H1 (cell line): ENCODE data around the gene RBP5. TPM values are rescaled to one million over a fixed set of nuclear protein-coding genes. Genes with fewer than 3 reads are reported as not detected.

Experiments used
- EP300 ChIP-seq, 2 experiments: IDR thresholded peaks; 1 replicate in 1 of 2; 2 replicates in 1 of 2; pipeline ENCODE4 v1.6.1; 2011 to 2012; ENCODE audit warnings: low read depth in 2 of 2, low read length in 2 of 2, mild to moderate bottlenecking in 2 of 2, borderline replicate concordance in 1 of 2, inconsistent platforms in 1 of 2, moderate library complexity in 1 of 2
- HDAC6 ChIP-seq: IDR thresholded peaks from one replicate; pipeline ENCODE4 v1.7.1; 2012; ENCODE audit warnings: low read depth, mild to moderate bottlenecking, inconsistent platforms, low read length, moderate library complexity
- MAX ChIP-seq: IDR thresholded peaks from 2 replicates; pipeline ENCODE4 v1.6.1; 2012; ENCODE audit warnings: inconsistent platforms
- RBBP5 ChIP-seq: IDR thresholded peaks from 2 replicates; pipeline ENCODE4 v1.7.1; 2012; ENCODE audit warnings: low read depth, mild to moderate bottlenecking, inconsistent platforms, low read length, moderate library complexity, borderline replicate concordance
- RFX5 ChIP-seq: IDR thresholded peaks from 2 replicates; pipeline ENCODE4 v1.6.1; 2011; ENCODE audit warnings: low read depth, low read length, improper control_type of control experiment, borderline replicate concordance
- RXRA ChIP-seq: IDR thresholded peaks from 2 replicates; pipeline ENCODE4 v1.6.1; 2011; ENCODE audit warnings: low read depth, mild to moderate bottlenecking, low read length, moderate library complexity; ENCODE audit not compliant: insufficient read depth
- TBP ChIP-seq: IDR thresholded peaks from 2 replicates; pipeline ENCODE4 v1.6.1; 2011; ENCODE audit warnings: low read depth, low read length, improper control_type of control experiment
- polyA plus RNA-seq, 7 experiments: library from polyadenylated mRNA; depleted of rRNA in 3 of 7; stranded (reverse) in 5 of 7; unstranded in 2 of 7; fragments of >200 nt in 5 of 7; fragments of 200-250 nt in 2 of 7; gene quantifications; 1 replicate in 5 of 7; 2 replicates in 1 of 7; 4 replicates in 1 of 7; pipeline versions ENCODE4 v1.2.1 to v1.2.3, GENCODE V29; 2011 to 2013; ENCODE audit warnings: missing spikeins in 2 of 7, mixed read lengths in 2 of 7
- total RNA-seq: library from RNA; stranded (reverse); fragmentation: NEBNext Ultra II Directional; extraction: Animal tissue kit (Norgen Biotek cat#: 25700); gene quantifications from 2 replicates; pipeline ENCODE4 v1.2.1, GENCODE V29; 2021

The RBP5 gene
- total and polyA plus RNA-seq, 2 of the 8 experiments (the other 6 are each of a cell fraction or from before 2014, with no cell fraction given) = 1.2 to 1.9 TPM

- TF ChIP-seq EP300 (IDR thresholded peaks at IDR 0.05; ENCODE audit: borderline replicate concordance in 1 of 2, low read depth in 2 of 2, low read length in 2 of 2) (no peak), RFX5 (no peak), HDAC6 (no peak), RXRA (no peak), RBBP5 (no peak), TBP (no peak), MAX (no peak)
Observed at GRCh38 chr12:7128681-7129286, at the start of gene RBP5 (continued).
